ENCODE results near the gene FRMD4A.

The FRMD4A gene

DNA sequence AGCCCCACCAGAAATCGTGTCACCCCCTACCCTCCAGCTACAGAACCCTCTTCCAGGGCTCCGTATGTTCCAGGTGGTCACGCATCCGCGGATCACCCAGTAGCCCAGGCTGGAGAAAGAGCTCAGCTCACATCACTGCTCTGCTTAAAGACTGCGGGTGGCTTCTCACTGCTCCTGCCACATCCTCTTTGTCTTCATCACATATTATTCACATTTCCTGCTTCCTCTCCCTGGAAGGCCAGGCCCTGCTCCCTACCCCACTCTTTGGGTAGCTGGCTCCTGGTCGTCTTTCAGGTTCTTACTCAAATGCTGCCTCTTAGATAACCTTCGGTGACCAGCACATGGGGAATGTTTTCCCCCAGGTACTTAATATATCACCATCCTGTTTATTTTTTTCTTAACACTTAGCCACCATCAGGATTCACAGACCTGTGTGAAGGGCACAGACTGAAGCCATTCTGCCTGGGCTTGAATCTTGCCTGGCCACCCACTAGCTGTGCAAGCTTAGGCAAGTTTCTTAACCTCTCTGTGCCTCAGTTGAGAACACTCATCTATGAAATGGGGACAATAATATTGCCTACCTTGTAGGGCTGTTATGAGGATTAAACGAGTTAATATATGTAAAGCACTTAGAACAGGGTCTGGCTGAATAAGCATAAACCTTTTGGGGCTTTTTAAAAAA, 436.2 kb downstream of the FRMD4A start:
- no peak for TF ChIP-seq CTCF (IDR thresholded peaks at IDR 0.05; ENCODE audit: low read depth, low read length)
- DNase-seq (ENCODE audit: extremely low read depth, low read depth): no peak

DNA sequence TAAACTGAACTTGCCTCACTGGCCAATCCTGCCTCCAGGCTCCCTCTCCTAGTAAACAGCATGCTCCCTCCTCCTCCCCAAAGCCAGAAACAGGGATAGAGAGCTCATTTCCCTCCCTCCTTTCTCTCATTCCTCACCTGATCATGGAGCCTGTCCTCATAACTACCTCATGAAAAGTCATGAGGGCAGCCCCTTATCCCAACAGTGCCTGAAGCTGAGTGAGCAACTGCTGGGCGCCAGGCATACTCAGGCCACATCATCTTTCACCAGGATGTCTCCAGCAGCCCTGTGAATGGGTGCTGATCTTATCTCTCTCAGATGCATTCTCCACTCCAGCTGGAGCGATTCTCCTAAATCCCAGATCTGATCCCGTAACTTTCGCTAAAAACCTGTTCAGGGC, 436.8 kb downstream of the FRMD4A start:
- DNase-seq (ENCODE audit: extremely low read depth, low read depth): no peak
- TF ChIP-seq CTCF (IDR thresholded peaks at IDR 0.05; ENCODE audit: low read depth, low read length): no peak

DNA sequence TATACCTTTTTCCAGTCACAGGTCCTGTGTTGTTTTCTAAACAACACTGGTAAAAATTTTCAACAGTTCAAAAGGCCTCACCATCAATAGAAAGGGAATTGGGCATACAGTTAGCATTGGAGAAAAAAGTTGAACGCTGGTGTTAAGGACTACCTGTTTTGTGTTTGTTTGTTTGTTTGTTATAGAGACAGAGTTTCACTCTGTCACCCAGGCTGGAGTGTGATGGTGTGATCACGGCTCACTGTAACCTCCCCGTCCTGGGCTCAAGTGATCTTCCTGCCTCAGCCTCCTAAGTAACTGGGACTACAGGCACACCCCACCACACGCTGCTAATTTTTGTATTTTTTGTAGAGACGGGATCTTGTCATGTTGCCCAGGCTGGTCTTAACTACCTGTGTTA, 437.9 kb downstream of the FRMD4A start:
- no peak for TF ChIP-seq CTCF (IDR thresholded peaks at IDR 0.05; ENCODE audit: low read depth, low read length)
- DNase-seq (ENCODE audit: extremely low read depth, low read depth): no peak

DNA sequence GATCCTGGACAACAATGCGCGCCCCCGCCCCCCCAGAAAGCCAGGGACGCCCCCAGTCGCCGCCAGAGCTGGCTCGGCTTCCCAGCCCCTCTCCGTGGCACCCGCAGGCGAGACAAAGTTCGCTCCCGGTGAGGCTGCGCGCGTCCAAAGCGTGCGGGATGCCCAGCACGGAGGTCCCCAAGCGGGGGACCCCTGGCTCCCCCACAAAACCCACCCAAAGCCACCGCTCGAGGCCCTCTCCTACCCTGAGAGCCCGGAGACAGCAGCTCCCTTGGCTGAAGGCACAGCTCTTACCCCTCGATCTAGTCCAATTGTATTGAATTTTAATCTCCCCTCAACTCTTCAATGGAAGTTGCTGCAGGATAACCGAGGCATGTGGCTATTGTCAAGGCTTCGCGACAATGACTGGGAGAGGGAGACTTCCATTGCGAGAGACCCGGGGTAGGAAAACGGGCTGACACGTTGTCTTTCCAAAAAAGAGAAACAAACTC, 438.7 kb downstream of the FRMD4A start:
- DNase-seq (ENCODE audit: extremely low read depth, low read depth): no peak
- no peak for TF ChIP-seq CTCF (IDR thresholded peaks at IDR 0.05; ENCODE audit: low read depth, low read length)

GRCh38 chr10:13891128-13892000, 439.4 kb downstream of the FRMD4A start:
- no peak for TF ChIP-seq CTCF (IDR thresholded peaks at IDR 0.05; ENCODE audit: low read depth, low read length)
- DNase-seq (ENCODE audit: extremely low read depth, low read depth): no peak

DNA sequence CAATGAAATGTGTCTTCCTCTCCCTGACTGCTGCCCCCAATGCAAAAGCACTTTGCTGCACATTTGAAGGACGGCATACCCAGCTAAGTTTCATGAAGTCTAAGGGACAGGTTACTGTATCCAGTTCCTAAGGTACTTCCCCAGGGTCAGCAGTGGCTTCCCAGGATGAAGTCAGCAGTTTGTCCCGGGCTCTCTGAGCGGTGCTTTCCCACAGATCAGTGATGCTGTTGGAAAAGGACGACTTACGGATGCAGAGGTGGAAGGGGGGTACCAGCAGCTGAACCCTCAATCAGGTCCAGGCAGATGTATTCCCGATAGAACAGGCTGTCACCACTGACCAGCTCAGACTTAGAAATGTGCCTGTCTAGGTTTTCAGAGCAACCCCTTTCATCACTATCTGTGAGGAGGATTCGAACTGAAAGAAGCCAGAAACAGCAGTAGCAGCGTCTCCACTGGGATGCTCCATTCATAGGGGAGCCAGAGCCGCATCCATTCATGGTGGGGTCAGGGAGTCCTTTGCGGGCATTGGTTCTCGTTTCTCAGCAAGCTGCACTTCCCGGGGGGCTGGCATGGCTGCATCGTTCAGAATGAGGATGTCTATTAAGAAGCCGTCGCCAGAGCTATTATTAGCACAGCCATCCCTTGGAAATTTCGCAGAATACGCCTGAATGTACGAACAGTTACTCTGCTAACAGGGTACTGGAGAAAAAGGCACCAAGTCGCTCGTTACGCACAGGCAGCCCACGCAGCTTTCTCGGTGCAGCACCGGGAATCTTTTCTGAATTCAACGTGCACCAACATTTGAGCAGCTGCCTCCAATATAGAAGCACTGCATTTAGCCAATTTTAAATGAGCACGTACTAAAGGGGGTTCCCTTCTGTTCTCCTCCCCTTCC, 440.2 kb downstream of the FRMD4A start:
- no peak for TF ChIP-seq CTCF (IDR thresholded peaks at IDR 0.05; ENCODE audit: low read depth, low read length)
- DNase-seq (ENCODE audit: extremely low read depth, low read depth): no peak

All from AG09319 (cell line).